Heart right ventricle (tissue), 16 donors: ENCODE data around the gene AMIGO1. TPM values are rescaled to one million over a fixed set of nuclear protein-coding genes. Genes with fewer than 3 reads are reported as not detected.
A peak's percentile ranks its signal among the peaks of the same experiment; 100 is the strongest.

Experiments
- ATAC-seq, 8 donors: fragments of 200-7000 bp; cut with Tn5 transposase; one replicate each; pipeline ENCODE4 v1.9.1; 2020; ENCODE audit warnings: mild to moderate bottlenecking in 8 of 8, moderate library complexity in 8 of 8, moderate number of reproducible peaks in 1 of 8
- DNase-seq, 2 donors: peaks; one replicate each; pipeline ENCODE4 v3.0.0-alpha.2; 2020
- H3K27ac ChIP-seq, 10 donors: fragments of 200-600 bp; sonication (generic) in 2 of 10; one replicate each; pipeline versions ENCODE4 v1.5.0 to v1.8.0; 2020 to 2022; ENCODE audit warnings: mild to moderate bottlenecking in 3 of 10
- H3K27me3 ChIP-seq, 7 donors: fragments of 200-600 bp; one replicate each; pipeline ENCODE4 v1.8.0; 2021 to 2022; ENCODE audit warnings: mild to moderate bottlenecking in 2 of 7
- H3K36me3 ChIP-seq, 9 donors: fragments of 200-600 bp; sonication (generic) in 1 of 9; one replicate each; pipeline versions ENCODE4 v1.5.0 to v1.8.0; 2020 to 2022; ENCODE audit warnings: mild to moderate bottlenecking in 2 of 9
- H3K4me1 ChIP-seq, 9 donors: fragments of 200-600 bp; sonication (generic) in 1 of 9; one replicate each; pipeline versions ENCODE4 v1.5.0 to v1.8.0; 2020 to 2022; ENCODE audit warnings: mild to moderate bottlenecking in 4 of 9
- H3K4me3 ChIP-seq, 10 donors: fragments of 200-600 bp; sonication (generic) in 2 of 10; one replicate each; pipeline versions ENCODE4 v1.5.0 to v1.8.0; 2020 to 2022; ENCODE audit warnings: mild to moderate bottlenecking in 7 of 10, moderate library complexity in 2 of 10
- H3K9me3 ChIP-seq, 11 donors: fragments of 200-600 bp in 10 of 11; sonication (generic) in 2 of 11; one replicate each; pipeline versions ENCODE4 v1.5.0 to v1.8.0; 2013 to 2022; ENCODE audit warnings: mild to moderate bottlenecking in 2 of 11, control low read depth in 1 of 11, moderate library complexity in 1 of 11
- WGBS, 2 donors: extraction: QIAGEN DNeasy Blood & Tissue Kit; methylation state at CpG; one replicate each; pipeline ENCODE4 v1.1.7; 2013; ENCODE audit warnings: inconsistent platforms in 1 of 2; 5-methylcytosine and 5-hydroxymethylcytosine counted together
- intact Hi-C, 10 donors: fragments of 100-400 bp; cut with DNase I; formaldehyde crosslinking; loops; one replicate each; pipeline versions ENCODE4 v1.11.1 to v1.14.2; 2022
- polyA plus RNA-seq, 2 donors: library from polyadenylated mRNA; stranded (reverse); fragments of 200-250 nt; gene quantifications; one replicate each; pipeline ENCODE4 v1.2.3, GENCODE V29; 2013
- total RNA-seq, 10 donors: library from RNA; stranded (reverse); fragmentation: NEBNext Ultra II Directional in 3 of 10; extraction: Animal tissue kit (Norgen Biotek cat#: 25700) in 3 of 10; gene quantifications; one replicate each; pipeline versions ENCODE4 v1.2.1 to v1.2.4, GENCODE V29; 2021 to 2023
- TF ChIP-seq, protein P1 (sequence below), 9 donors: fragments of 200-600 bp; sonication (generic) in 2 of 9; IDR thresholded peaks; one replicate each; pipeline versions ENCODE4 v1.5.0 to v1.8.0; 2021 to 2022; ENCODE audit warnings: antibody characterized with exemption in 9 of 9, mild to moderate bottlenecking in 5 of 9, moderate library complexity in 1 of 9
- donor health status: Arrhythmogenic right ventricular cardiomyopathy.
- donor health status: ischemic (EF 13 %, LVEDD 7.1; RV severe dilation, severe dysfunction).
- donor health status: healthy with polysubstance abuse.
- donor health status: DM: no; HTN: yes; CAD: no.
- donor health status: DM: no; HTN: no; CAD: no.
- donor health status: ischemic (EF 25% LVEDD 6.9; RV normal size, moderate dysfunction).
- donor health status: ischemic (EF 25% LVEDD 5.7; RV mildly dilated, moderate dysfunction).
- donor health status: healthy.
- donor health status: DM: yes; HTN: yes; CAD: no.
- donor health status: Ischemic cardiomyopathy.
- donor health status: ischemic (EF 35%, LVEDD 5.7; RV mildly dilated, moderate dysfunction).
- donor health status: nonischemic (EF 11% LVEDD 7.7; RV severe dilation, severe dysfunction).
- donor health status: DM: yes; HTN: yes; CAD: no.
- donor health status: PGD.
- donor health status: ischemic (EF 29% LVEDD 5.4; RV normal size, mild dysfunction).
- donor health status: nonischemic (EF 23%, LVEDD 6.1; RV moderate dilation, normal function).

The AMIGO1 gene
- total and polyA plus RNA-seq, 12 donors: 2.8 to 16.6 (median 14.5) TPM

DNA sequence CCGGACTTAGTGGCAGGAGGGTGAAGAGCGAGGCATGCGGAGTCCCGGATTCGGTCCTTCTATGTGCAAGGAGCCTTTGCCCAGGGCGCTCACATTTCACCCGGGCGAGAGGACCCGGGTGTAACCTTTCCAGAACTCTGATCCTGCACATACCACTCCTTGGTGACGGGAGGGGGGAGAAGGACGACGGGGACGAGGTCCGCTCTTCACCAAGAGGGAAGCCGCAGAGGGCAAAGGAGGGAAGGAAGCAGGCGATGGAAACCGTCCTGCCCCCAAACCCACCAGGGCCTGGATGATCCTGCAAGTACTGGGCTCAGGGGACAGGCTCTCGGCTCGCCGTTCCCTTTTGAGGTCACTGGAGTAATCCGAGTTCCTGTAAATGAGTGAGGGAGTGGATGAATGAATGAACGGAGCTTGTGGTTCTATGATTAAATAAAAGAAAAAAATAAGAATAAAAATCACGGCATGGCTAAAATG lies 42.2 kb downstream of the AMIGO1 start:
- H3K4me3 ChIP-seq: peak overlapping the region; percentile 57 to 72 (median 68)
- peak overlapping the region; percentile 32 to 96 (median 90) for H3K27ac ChIP-seq
- TF ChIP-seq, protein P1, sequence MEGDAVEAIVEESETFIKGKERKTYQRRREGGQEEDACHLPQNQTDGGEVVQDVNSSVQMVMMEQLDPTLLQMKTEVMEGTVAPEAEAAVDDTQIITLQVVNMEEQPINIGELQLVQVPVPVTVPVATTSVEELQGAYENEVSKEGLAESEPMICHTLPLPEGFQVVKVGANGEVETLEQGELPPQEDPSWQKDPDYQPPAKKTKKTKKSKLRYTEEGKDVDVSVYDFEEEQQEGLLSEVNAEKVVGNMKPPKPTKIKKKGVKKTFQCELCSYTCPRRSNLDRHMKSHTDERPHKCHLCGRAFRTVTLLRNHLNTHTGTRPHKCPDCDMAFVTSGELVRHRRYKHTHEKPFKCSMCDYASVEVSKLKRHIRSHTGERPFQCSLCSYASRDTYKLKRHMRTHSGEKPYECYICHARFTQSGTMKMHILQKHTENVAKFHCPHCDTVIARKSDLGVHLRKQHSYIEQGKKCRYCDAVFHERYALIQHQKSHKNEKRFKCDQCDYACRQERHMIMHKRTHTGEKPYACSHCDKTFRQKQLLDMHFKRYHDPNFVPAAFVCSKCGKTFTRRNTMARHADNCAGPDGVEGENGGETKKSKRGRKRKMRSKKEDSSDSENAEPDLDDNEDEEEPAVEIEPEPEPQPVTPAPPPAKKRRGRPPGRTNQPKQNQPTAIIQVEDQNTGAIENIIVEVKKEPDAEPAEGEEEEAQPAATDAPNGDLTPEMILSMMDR (IDR thresholded peaks at IDR 0.05): no peak
- intact Hi-C loops: loop anchor here in 3 of 10 donors (2.0 to 5.0 kb wide), 2 partner anchors 40 to 41 kb away; partner anchors contain the start of gene PSMA5 (in 3 of the 3)
- 8 to 11% methylated on average over 22 to 23 of the region's 23 CpGs for WGBS, 2 donors
- no peaks in the 10 kb centered on the region for H3K9me3 ChIP-seq
- peaks cover 0 to 16% (median 10%) of the 10 kb centered on the region in 9 donors for H3K4me1 ChIP-seq
- no peaks in the 10 kb centered on the region for H3K36me3 ChIP-seq
- peaks cover 0 to 99% (median 30%) of the 10 kb centered on the region in 7 donors for H3K27me3 ChIP-seq
- ATAC-seq: peak; percentile 13 to 75 (median 54)
- no peak for DNase-seq

DNA sequence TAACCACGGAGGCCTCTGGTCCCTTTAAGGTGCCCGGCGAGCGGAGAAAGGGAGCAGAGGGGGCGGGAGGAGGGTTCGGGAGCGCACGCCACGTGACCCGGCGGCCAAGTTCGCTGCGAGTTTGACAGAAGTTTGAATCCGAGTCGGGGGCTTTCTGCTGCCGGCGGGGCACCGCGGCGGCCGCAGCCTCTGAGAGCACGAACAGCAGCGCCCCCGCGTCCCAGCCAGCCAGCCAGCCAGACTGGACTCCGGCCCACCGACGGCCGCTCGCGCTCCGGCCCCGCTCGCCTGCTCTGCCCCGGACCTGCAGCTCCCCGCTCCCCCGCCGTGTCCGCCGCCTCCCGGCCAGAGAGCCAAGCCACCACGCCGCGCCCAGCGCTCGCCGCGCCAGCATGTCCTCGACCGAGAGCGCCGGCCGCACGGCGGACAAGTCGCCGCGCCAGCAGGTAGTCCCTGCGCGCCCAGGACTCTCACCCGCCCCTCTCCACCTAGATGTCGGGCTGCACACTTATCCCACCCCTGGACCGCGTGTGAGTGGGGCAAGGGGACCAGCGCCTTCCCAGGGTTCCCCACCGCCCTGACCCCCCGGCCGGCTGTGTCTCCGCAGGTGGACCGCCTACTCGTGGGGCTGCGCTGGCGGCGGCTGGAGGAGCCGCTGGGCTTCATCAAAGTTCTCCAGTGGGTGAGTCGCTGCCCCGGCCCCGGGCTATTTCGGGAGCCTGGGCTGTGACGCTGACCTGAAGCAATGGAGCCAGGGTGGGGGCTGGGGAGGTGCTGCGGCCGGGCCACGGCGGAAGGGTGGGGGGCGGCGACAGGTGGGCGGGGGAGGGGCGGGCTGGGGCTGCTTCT lies 42.9 kb downstream of the AMIGO1 start, which contains the start of gene SYPL2:
SYPL2 (plus strand) TSS at position 95 of the 849 bp plus-strand sequence; CDS start at position 393, 298 bp downstream.
- no peaks in the 10 kb centered on the region for H3K9me3 ChIP-seq
- H3K27ac ChIP-seq: peak within 1 kb of the TSS; percentile 32 to 96 (median 90)
- no peaks in the 10 kb centered on the region for H3K36me3 ChIP-seq
- TF ChIP-seq, protein P1 (IDR thresholded peaks at IDR 0.05): peak in 2 of 9 donors; percentile 10 to 15
- WGBS, 2 donors: 1% methylated on average over 72 to 88 of the region's 88 CpGs
- intact Hi-C loops: loop anchor here in 3 of 10 donors (2.0 to 5.0 kb wide), 2 partner anchors 39 to 40 kb away; partner anchors contain the start of gene PSMA5 (in 3 of the 3)
- H3K27me3 ChIP-seq: peaks cover 0 to 99% (median 30%) of the 10 kb centered on the region in 7 donors
- ATAC-seq (peak; percentile 84 to 95 (median 89)), DNase-seq (peak; percentile 69 to 72)
- peaks cover 0 to 16% (median 10%) of the 10 kb centered on the region in 9 donors for H3K4me1 ChIP-seq
- H3K4me3 ChIP-seq: peak within 1 kb of the TSS; percentile 57 to 72 (median 68)

DNA sequence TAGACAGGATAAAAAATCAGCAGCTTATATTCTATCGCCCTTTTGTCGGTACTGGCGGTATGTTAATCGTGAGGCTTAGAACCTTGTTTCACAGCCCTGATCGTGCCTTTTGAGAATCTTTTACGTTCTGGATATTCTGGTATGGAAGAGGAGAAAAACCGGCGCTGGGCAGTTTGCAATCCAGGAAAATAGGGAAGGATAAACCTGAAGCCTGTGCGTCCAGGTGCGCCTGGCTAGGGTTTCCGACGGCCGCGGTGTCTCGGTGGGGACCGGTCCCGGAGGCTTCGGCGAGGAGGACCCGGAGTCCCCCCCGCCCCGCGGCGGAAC lies 43.4 kb downstream of the AMIGO1 start:
- 4% methylated on average over 24 of the region's 24 CpGs for WGBS, 2 donors
- TF ChIP-seq, protein P1 (IDR thresholded peaks at IDR 0.05): no peak
- no peaks in the 10 kb centered on the region for H3K9me3 ChIP-seq
- H3K4me3 ChIP-seq: peak overlapping the region; percentile 57 to 72 (median 68)
- intact Hi-C loops: loop anchor here in 3 of 10 donors (2.0 to 5.0 kb wide), 2 partner anchors 39 kb away; partner anchors contain the start of gene PSMA5 (in 3 of the 3)
- no peak for DNase-seq
- H3K36me3 ChIP-seq: no peaks in the 10 kb centered on the region
- H3K27me3 ChIP-seq: peaks cover 0 to 97% (median 34%) of the 10 kb centered on the region in 7 donors
- no peak for ATAC-seq
- H3K27ac ChIP-seq: peak overlapping the region in 9 of 10 donors; percentile 78 to 96 (median 91)
- peaks cover 0 to 16% (median 10%) of the 10 kb centered on the region in 9 donors for H3K4me1 ChIP-seq

DNA sequence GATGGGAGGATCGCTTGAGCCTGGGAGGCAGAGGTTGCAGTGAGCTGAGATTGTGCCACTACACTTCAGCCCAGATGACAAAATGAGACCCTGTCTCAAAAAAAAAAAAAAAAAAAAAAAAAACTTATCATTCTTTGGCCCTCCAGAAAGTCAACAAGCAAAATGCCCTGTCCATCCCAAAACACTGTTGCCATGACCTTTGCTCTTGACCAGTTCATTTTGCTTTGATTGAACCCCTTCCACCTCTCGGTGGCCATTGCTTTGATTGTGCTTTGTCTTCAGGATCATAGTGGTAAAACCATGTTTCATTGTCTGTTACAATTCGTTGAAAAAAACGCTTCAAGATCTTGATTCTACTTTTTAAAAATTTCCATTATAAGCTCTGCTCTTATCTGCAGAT lies 51.7 kb downstream of the AMIGO1 start:
- intact Hi-C loops: no loop called here

More for the DNA sequence above, 51.7 kb downstream of the AMIGO1 start:
- H3K4me1 ChIP-seq: no peaks in the 10 kb centered on the region
- H3K36me3 ChIP-seq: no peaks in the 10 kb centered on the region
- peaks cover 0 to 47% (median 5%) of the 10 kb centered on the region in 7 donors for H3K27me3 ChIP-seq
- H3K9me3 ChIP-seq: peaks cover 0 to 18% (median 0%) of the 10 kb centered on the region in 11 donors
- H3K4me3 ChIP-seq: no peak overlapping the region
- ATAC-seq (no peak), DNase-seq (no peak)
- TF ChIP-seq, protein P1 (IDR thresholded peaks at IDR 0.05): no peak
- H3K27ac ChIP-seq: no peak overlapping the region
- 84% methylated on average over 4 of the region's 4 CpGs for WGBS, 2 donors
